ENCODE results near the gene PRDM16. TPM values are rescaled to one million over a fixed set of nuclear protein-coding genes. Genes with fewer than 3 reads are reported as not detected.

The PRDM16 gene
- total RNA-seq, 1 experiment from 2014 or later: not detected

DNA sequence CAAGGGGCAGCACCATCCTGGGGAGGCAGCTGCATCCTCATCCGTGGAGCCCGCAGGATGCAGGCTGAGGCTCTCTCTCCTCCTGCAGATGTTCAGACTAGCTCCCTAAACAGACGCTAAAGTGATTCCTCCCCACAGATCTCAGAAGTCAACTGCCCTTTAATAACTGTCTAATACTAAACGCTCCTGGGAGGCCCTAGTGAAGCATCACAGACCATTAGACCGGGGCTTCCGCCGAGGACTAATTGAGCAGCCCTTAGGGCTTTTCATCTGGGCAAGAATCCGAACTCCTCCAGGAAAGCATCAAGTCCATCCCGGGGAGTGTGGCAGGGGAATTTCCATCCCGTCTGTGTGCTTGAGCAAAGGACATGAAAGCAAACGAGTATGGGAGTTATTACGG lies 40.4 kb downstream of the PRDM16 start:
- POLR2A ChIA-PET: no interaction called here
- CTCF ChIA-PET: no interaction called here
- Mint-ChIP-seq H3K36me3 (ENCODE audit: insufficient read depth, unreplicated experiment) (no peaks in the 10 kb centered on the region), H3K4me3 (ENCODE audit: unreplicated experiment) (no peak overlapping the region), H3K27me3 (ENCODE audit: insufficient read depth, unreplicated experiment) (no peaks in the 10 kb centered on the region), H3K9me3 (ENCODE audit: unreplicated experiment) (no peaks in the 10 kb centered on the region), H3K27ac (ENCODE audit: low read depth, unreplicated experiment) (no peak overlapping the region), H3K4me1 (ENCODE audit: insufficient read depth, unreplicated experiment) (no peaks in the 10 kb centered on the region)
- TF ChIP-seq, protein P1, sequence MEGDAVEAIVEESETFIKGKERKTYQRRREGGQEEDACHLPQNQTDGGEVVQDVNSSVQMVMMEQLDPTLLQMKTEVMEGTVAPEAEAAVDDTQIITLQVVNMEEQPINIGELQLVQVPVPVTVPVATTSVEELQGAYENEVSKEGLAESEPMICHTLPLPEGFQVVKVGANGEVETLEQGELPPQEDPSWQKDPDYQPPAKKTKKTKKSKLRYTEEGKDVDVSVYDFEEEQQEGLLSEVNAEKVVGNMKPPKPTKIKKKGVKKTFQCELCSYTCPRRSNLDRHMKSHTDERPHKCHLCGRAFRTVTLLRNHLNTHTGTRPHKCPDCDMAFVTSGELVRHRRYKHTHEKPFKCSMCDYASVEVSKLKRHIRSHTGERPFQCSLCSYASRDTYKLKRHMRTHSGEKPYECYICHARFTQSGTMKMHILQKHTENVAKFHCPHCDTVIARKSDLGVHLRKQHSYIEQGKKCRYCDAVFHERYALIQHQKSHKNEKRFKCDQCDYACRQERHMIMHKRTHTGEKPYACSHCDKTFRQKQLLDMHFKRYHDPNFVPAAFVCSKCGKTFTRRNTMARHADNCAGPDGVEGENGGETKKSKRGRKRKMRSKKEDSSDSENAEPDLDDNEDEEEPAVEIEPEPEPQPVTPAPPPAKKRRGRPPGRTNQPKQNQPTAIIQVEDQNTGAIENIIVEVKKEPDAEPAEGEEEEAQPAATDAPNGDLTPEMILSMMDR (IDR thresholded peaks at IDR 0.05; ENCODE audit: unreplicated experiment): no peak
- intact Hi-C loops (cut with micrococcal nuclease): no loop called here
- no TSS peak for BruUV-seq (replicated peaks)
- DNase-seq (ENCODE audit: unreplicated experiment): no peak

DNA sequence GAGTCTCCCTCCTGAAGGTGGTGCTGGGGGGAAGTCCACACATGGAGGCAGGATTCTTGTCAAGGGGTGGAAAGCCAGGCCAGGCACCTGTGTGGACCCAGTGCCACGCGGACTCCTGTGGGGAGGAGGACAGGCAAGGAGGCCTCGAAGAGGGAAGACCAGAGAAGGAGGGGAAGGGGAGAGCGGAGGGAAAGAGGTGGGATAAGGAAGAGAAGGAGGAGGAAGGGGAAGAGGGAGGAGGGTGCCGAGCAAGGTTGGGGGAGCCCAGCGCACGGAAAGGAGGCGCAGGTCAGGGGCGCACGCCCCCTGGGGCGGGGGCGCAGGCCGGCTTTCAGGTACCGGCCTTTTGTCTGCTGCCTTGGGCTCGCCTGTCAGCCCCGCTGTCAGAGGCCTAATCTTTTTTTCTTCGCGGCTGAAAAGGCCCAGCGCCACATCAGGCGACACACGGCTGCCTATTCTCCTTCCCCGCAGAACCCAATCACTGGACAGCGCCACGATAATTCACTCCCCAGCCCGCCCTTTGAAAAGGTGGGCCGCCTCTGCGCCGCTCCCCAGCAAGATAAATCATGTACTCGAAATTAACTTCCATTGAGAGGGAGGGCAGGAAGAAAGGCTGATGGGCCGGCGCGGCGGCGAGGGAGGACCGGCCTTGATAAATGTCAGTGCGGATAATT lies 42.5 kb downstream of the PRDM16 start:
- intact Hi-C loops (cut with micrococcal nuclease): no loop called here
- H3K4me1 Mint-ChIP-seq (ENCODE audit: insufficient read depth, unreplicated experiment): no peaks in the 10 kb centered on the region
- TF ChIP-seq, protein P1 (IDR thresholded peaks at IDR 0.05; ENCODE audit: unreplicated experiment): no peak
- BruUV-seq (replicated peaks): no TSS peak
- H3K9me3 Mint-ChIP-seq (ENCODE audit: unreplicated experiment): no peaks in the 10 kb centered on the region
- no peak for DNase-seq (ENCODE audit: unreplicated experiment)
- no peak overlapping the region for H3K27ac Mint-ChIP-seq (ENCODE audit: low read depth, unreplicated experiment)
- POLR2A ChIA-PET: no interaction called here
- H3K36me3 Mint-ChIP-seq (ENCODE audit: insufficient read depth, unreplicated experiment): no peaks in the 10 kb centered on the region
- H3K4me3 Mint-ChIP-seq (ENCODE audit: unreplicated experiment): no peak overlapping the region
- H3K27me3 Mint-ChIP-seq (ENCODE audit: insufficient read depth, unreplicated experiment): no peaks in the 10 kb centered on the region
- CTCF ChIA-PET: no interaction called here

DNA sequence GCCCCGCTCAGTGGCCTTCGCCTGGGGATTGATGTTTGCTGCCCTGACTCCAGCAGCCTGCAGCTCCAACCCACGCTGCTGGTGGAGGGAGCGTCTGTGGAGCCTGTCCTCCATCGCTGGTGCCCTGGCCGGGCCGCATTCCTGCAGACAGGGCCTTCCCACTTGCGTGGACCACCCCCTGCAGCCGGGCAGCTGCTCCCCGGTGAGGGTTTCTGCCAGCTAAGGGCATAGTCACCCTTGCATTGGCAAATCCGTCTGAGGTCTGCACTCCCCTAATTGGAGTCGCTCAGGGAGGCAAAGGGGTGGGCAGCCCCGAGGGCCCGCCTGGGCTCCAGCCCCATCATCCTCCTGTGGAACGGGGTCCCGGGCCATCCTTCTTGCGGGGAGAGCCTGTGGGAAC lies 43.5 kb downstream of the PRDM16 start:
- no peaks in the 10 kb centered on the region for H3K27me3 Mint-ChIP-seq (ENCODE audit: insufficient read depth, unreplicated experiment)
- DNase-seq (ENCODE audit: unreplicated experiment): no peak
- no TSS peak for BruUV-seq (replicated peaks)
- no peak overlapping the region for H3K27ac Mint-ChIP-seq (ENCODE audit: low read depth, unreplicated experiment)
- TF ChIP-seq, protein P1 (IDR thresholded peaks at IDR 0.05; ENCODE audit: unreplicated experiment): no peak
- no peak overlapping the region for H3K4me3 Mint-ChIP-seq (ENCODE audit: unreplicated experiment)
- ChIA-PET CTCF (no interaction called here), POLR2A (no interaction called here)
- H3K9me3 Mint-ChIP-seq (ENCODE audit: unreplicated experiment): no peaks in the 10 kb centered on the region
- H3K4me1 Mint-ChIP-seq (ENCODE audit: insufficient read depth, unreplicated experiment): no peaks in the 10 kb centered on the region
- intact Hi-C loops (cut with micrococcal nuclease): no loop called here
- H3K36me3 Mint-ChIP-seq (ENCODE audit: insufficient read depth, unreplicated experiment): no peaks in the 10 kb centered on the region

DNA sequence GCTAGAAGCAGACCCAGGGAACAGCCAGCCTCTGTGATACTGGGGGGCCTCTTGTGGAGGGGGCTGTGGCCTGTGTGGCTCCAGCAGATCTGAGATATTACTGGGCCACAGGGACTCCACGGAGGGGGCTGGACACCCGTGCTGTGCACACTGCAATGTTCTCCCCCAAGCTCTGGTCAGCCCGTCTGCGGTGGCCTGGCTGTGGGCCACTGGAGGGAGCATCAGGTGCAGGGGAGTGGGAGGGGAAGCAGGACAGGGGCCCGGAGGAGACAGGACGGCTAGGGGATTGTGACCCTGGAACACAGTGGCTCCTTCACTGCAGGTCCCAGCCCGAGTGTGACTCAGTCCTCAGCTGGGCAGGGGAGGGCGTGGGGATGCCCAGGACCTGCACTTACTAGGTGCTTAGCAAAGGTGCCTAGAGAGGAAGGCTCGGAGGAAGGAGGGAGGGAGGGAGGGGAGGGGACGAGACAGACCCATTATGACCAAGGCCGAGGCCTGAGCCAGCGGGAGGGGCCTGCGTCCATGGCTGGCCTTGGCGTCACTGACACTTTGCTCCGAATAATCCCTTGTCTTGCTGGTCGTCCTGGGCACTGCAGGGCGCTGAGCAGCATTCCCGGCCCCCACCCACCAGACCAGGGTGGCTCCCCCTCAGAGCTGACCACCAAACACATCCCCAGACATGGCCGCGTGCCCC lies 44.2 kb downstream of the PRDM16 start:
- no peaks in the 10 kb centered on the region for H3K4me1 Mint-ChIP-seq (ENCODE audit: insufficient read depth, unreplicated experiment)
- H3K9me3 Mint-ChIP-seq (ENCODE audit: unreplicated experiment): no peaks in the 10 kb centered on the region
- CTCF ChIA-PET: no interaction called here
- intact Hi-C loops (cut with micrococcal nuclease): no loop called here
- no peaks in the 10 kb centered on the region for H3K27me3 Mint-ChIP-seq (ENCODE audit: insufficient read depth, unreplicated experiment)
- H3K36me3 Mint-ChIP-seq (ENCODE audit: insufficient read depth, unreplicated experiment): peaks cover 5% of the 10 kb centered on the region
- no peak overlapping the region for H3K4me3 Mint-ChIP-seq (ENCODE audit: unreplicated experiment)
- BruUV-seq (replicated peaks): no TSS peak
- POLR2A ChIA-PET: no interaction called here
- TF ChIP-seq, protein P1 (IDR thresholded peaks at IDR 0.05; ENCODE audit: unreplicated experiment): no peak
- no peak for DNase-seq (ENCODE audit: unreplicated experiment)
- no peak overlapping the region for H3K27ac Mint-ChIP-seq (ENCODE audit: low read depth, unreplicated experiment)

Measured in MCF 10A (cell line).